Measurements from ENCODE around the gene UBE2E2. TPM values are rescaled to one million over a fixed set of nuclear protein-coding genes. Genes with fewer than 3 reads are reported as not detected.

The UBE2E2 gene
- polyA plus RNA-seq, 1 donor (not counting 4 experiments of a cell fraction or from before 2014, with no cell fraction given) = 63.2 TPM

- no peak for DNase-seq (ENCODE audit: low read depth, low spot score)
Observed at GRCh38 chr3:23246651-23247050, 43.5 kb downstream of the UBE2E2 start.

DNA sequence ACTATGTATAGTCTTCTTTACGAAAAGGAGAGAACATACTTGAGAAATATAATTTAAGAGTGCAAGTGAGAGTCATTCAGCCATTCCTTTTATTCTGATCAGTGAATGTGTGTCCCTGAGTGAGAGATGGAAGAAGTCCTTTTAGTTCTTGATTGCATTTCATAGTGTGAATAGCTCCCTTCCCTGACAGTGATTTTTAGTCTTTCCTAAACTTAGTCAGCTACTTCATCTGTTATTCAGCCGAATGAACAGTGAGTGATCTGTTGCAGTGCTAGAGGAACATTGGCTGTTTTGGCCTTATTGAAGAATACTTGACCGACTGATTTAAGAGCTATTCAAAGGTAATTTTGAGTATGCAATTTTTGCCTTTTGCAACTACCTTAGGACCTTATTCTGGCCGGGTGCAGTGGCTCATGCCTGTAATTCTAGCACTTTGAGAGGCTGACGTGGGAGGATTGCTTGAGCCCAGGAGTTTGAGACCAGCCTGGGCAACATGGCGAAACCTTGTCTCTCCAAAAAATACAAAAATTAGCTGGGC lies 45.5 kb downstream of the UBE2E2 start:
- Histone ChIP-seq H3K36me3 (ENCODE audit: control insufficient read depth in 2 of 2, extremely low read depth in 1 of 2, insufficient read depth in 2 of 2, low read length in 2 of 2) (no peaks in the 10 kb centered on the region), H4K20me1 (ENCODE audit: control insufficient read depth, extremely low read depth, insufficient read depth, low read length) (no peaks in the 10 kb centered on the region), H3K27ac (ENCODE audit: control insufficient read depth, insufficient read depth, low read length) (no peak overlapping the region), H3K27me3 (ENCODE audit: control insufficient read depth, extremely low read depth, insufficient read depth, low read length) (no peaks in the 10 kb centered on the region), H3K9ac (ENCODE audit: control insufficient read depth, extremely low read depth, insufficient read depth, low read length) (no peak overlapping the region), H2AFZ (ENCODE audit: control insufficient read depth, low read length) (no peak overlapping the region), H3K4me2 (ENCODE audit: control insufficient read depth, extremely low read depth, insufficient read depth, low read depth, low read length) (no peak overlapping the region), H3K9me1 (ENCODE audit: control insufficient read depth, extremely low read depth, insufficient read depth, low read length) (no peaks in the 10 kb centered on the region), H3K79me2 (ENCODE audit: control insufficient read depth, insufficient read depth, low read length) (peaks cover 10% of the 10 kb centered on the region), H3K4me1 (ENCODE audit: control insufficient read depth, extremely low read depth, insufficient read depth, low read length) (no peaks in the 10 kb centered on the region), H3K9me3 (ENCODE audit: control insufficient read depth, low read depth, low read length) (no peaks in the 10 kb centered on the region), H3K4me3 (ENCODE audit: control insufficient read depth in 2 of 3, extremely low read depth in 1 of 3, insufficient read depth in 2 of 3, low read depth in 1 of 3, low read length in 3 of 3) (no peak overlapping the region)
- DNase-seq (ENCODE audit: low read depth, low spot score) (no peak), FAIRE-seq (no peak)
- TF ChIP-seq CTCF (optimal IDR thresholded peaks at IDR 0.05 in 1 of 3, IDR thresholded peaks at IDR 0.05 in 1 of 3, conservative IDR thresholded peaks at IDR 0.05 in 1 of 3; ENCODE audit: extremely low read depth in 1 of 3, insufficient read depth in 2 of 3, low read length in 3 of 3) (no peak), EZH2 (IDR thresholded peaks at IDR 0.05; ENCODE audit: low read length) (no peak)
- dilution Hi-C loops (cut with MboI; ENCODE audit: extremely low pct_ligation_motif_present, low sequenced_read_pairs) = no loop called here

More at GRCh38 chr3:23246651-23247050, 43.5 kb downstream of the UBE2E2 start:
- TF ChIP-seq EZH2 (IDR thresholded peaks at IDR 0.05; ENCODE audit: low read length) = no peak
- no peak for TF ChIP-seq CTCF (optimal IDR thresholded peaks at IDR 0.05 in 1 of 3, IDR thresholded peaks at IDR 0.05 in 1 of 3, conservative IDR thresholded peaks at IDR 0.05 in 1 of 3; ENCODE audit: extremely low read depth in 1 of 3, insufficient read depth in 2 of 3, low read length in 3 of 3)
- Histone ChIP-seq H4K20me1 (ENCODE audit: control insufficient read depth, extremely low read depth, insufficient read depth, low read length) (no peaks in the 10 kb centered on the region), H3K36me3 (ENCODE audit: control insufficient read depth in 2 of 2, extremely low read depth in 1 of 2, insufficient read depth in 2 of 2, low read length in 2 of 2) (no peaks in the 10 kb centered on the region), H3K9ac (ENCODE audit: control insufficient read depth, extremely low read depth, insufficient read depth, low read length) (no peak overlapping the region), H3K9me1 (ENCODE audit: control insufficient read depth, extremely low read depth, insufficient read depth, low read length) (no peaks in the 10 kb centered on the region), H3K27ac (ENCODE audit: control insufficient read depth, insufficient read depth, low read length) (no peak overlapping the region), H2AFZ (ENCODE audit: control insufficient read depth, low read length) (no peak overlapping the region), H3K27me3 (ENCODE audit: control insufficient read depth, extremely low read depth, insufficient read depth, low read length) (no peaks in the 10 kb centered on the region), H3K9me3 (ENCODE audit: control insufficient read depth, low read depth, low read length) (no peaks in the 10 kb centered on the region), H3K4me1 (ENCODE audit: control insufficient read depth, extremely low read depth, insufficient read depth, low read length) (peaks cover 8% of the 10 kb centered on the region), H3K4me3 (ENCODE audit: control insufficient read depth in 2 of 3, extremely low read depth in 1 of 3, insufficient read depth in 2 of 3, low read depth in 1 of 3, low read length in 3 of 3) (no peak overlapping the region), H3K4me2 (ENCODE audit: control insufficient read depth, extremely low read depth, insufficient read depth, low read depth, low read length) (no peak overlapping the region), H3K79me2 (ENCODE audit: control insufficient read depth, insufficient read depth, low read length) (peaks cover 14% of the 10 kb centered on the region)
- FAIRE-seq = no peak
- dilution Hi-C loops (cut with MboI; ENCODE audit: extremely low pct_ligation_motif_present, low sequenced_read_pairs) = no loop called here

Measured in keratinocyte (primary cell).